Measurements from ENCODE around the gene KIF16B.

Gene KIF16B

DNA sequence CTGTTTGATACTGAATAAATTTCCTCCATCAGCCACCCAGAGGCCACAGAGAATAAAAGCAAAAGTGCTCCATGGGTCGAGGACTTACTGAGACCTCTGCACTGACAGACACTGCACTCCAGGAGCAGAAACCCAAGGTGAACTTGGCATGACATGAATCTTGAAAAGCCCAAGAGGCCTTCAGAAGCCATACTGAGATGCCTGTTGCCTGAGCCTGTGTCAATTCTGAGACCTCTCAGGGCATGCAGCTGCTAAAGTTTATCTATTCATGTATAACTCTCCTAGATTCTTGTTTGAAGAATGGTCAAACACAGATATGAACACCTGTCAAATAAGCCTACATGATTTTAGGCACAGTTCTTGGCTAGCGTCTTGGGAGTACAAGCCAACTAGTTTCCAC lies 145.7 kb downstream of the KIF16B start:
- TF ChIP-seq ZNF157 (tag by site-specific recombination; IDR thresholded peaks at IDR 0.05) (no peak), FEZF1 (tag by site-specific recombination; IDR thresholded peaks at IDR 0.05) (no peak), GLI2 (tag by site-specific recombination; IDR thresholded peaks at IDR 0.05; ENCODE audit: borderline replicate concordance, low read depth) (no peak), ZNF266 (tag by site-specific recombination; IDR thresholded peaks at IDR 0.05; ENCODE audit: low read depth) (no peak), ZNF391 (tag by site-specific recombination; IDR thresholded peaks at IDR 0.05; ENCODE audit: borderline replicate concordance, low read depth) (no peak), ZNF561 (tag by site-specific recombination; IDR thresholded peaks at IDR 0.05; ENCODE audit: borderline replicate concordance) (no peak), ZNF433 (tag by site-specific recombination; IDR thresholded peaks at IDR 0.05; ENCODE audit: low read depth) (no peak), ZNF707 (tag by site-specific recombination; IDR thresholded peaks at IDR 0.05) (no peak), ZBTB20 (tag by site-specific recombination; IDR thresholded peaks at IDR 0.05) (no peak), ZNF121 (tag by site-specific recombination; IDR thresholded peaks at IDR 0.05) (no peak), BCL11B (tag by site-specific recombination; IDR thresholded peaks at IDR 0.05; ENCODE audit: low read depth) (no peak)
- TF ChIP-seq, protein P1, sequence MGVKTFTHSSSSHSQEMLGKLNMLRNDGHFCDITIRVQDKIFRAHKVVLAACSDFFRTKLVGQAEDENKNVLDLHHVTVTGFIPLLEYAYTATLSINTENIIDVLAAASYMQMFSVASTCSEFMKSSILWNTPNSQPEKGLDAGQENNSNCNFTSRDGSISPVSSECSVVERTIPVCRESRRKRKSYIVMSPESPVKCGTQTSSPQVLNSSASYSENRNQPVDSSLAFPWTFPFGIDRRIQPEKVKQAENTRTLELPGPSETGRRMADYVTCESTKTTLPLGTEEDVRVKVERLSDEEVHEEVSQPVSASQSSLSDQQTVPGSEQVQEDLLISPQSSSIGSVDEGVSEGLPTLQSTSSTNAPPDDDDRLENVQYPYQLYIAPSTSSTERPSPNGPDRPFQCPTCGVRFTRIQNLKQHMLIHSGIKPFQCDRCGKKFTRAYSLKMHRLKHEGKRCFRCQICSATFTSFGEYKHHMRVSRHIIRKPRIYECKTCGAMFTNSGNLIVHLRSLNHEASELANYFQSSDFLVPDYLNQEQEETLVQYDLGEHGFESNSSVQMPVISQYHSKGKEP (tag by site-specific recombination; IDR thresholded peaks at IDR 0.05): no peak
- TF ChIP-seq, protein P2, sequence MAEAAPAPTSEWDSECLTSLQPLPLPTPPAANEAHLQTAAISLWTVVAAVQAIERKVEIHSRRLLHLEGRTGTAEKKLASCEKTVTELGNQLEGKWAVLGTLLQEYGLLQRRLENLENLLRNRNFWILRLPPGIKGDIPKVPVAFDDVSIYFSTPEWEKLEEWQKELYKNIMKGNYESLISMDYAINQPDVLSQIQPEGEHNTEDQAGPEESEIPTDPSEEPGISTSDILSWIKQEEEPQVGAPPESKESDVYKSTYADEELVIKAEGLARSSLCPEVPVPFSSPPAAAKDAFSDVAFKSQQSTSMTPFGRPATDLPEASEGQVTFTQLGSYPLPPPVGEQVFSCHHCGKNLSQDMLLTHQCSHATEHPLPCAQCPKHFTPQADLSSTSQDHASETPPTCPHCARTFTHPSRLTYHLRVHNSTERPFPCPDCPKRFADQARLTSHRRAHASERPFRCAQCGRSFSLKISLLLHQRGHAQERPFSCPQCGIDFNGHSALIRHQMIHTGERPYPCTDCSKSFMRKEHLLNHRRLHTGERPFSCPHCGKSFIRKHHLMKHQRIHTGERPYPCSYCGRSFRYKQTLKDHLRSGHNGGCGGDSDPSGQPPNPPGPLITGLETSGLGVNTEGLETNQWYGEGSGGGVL (tag by site-specific recombination; IDR thresholded peaks at IDR 0.05): no peak
- no peaks in the 10 kb centered on the region for H3K9me3 ChIP-seq (ENCODE audit: control insufficient read depth, insufficient read depth, low read depth, low read length)
- no peak overlapping the region for H3K4me3 ChIP-seq (ENCODE audit: low read depth, low read length)
- POLR2A ChIA-PET: interaction anchor here (0.6 kb wide), 1 partner anchor 14 kb away, joined by 3 read pairs; no protein-coding TSS in a partner anchor
- H3K27ac ChIP-seq (ENCODE audit: extremely low read depth, low read depth, low read length): no peak overlapping the region
- no peaks in the 10 kb centered on the region for H3K4me1 ChIP-seq (ENCODE audit: control insufficient read depth, insufficient read depth, low read length)
- peaks cover 0 to 41% of the 10 kb centered on the region in 2 experiments; a peak in 1 of 3 replicates for H3K36me3 ChIP-seq (ENCODE audit: control insufficient read depth in 2 of 2, insufficient read depth in 1 of 2, low read length in 2 of 2)
- CTCF ChIA-PET: no interaction called here

DNA sequence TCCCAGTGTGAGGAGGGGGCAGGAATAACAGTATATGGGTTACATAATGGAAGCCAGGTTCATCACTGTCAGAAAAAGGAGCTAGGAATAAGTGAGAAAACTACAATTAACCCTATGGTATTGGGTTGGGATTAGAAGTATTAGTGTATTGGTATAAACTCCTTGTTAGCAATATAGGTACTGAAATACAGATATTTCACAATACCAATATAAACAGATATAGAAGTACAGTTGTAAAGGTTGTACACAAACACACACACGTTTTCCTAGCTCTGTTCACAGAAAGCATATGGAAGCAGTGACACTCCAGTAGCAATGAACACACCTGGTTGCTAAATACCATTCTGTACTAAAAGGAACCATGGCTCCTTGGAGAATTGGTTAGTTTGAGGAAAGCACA lies 148.5 kb downstream of the KIF16B start:
- no peak for TF ChIP-seq GFI1B (tag by site-specific recombination; IDR thresholded peaks at IDR 0.05)
- no peak for TF ChIP-seq ZNF837 (tag by site-specific recombination; IDR thresholded peaks at IDR 0.05)
- TF ChIP-seq MZF1 (tag by site-specific recombination; IDR thresholded peaks at IDR 0.05; ENCODE audit: borderline replicate concordance): no peak
- Histone ChIP-seq H3K36me3 (ENCODE audit: control insufficient read depth in 2 of 2, insufficient read depth in 1 of 2, low read length in 2 of 2) (peaks cover 0 to 41% of the 10 kb centered on the region in 2 experiments; a peak in 1 of 3 replicates), H3K4me1 (ENCODE audit: control insufficient read depth, insufficient read depth, low read length) (no peaks in the 10 kb centered on the region), H3K4me3 (ENCODE audit: low read depth, low read length) (no peak overlapping the region), H3K9me3 (ENCODE audit: control insufficient read depth, insufficient read depth, low read depth, low read length) (no peaks in the 10 kb centered on the region), H3K27ac (ENCODE audit: extremely low read depth, low read depth, low read length) (no peak overlapping the region)
- ChIA-PET CTCF (no interaction called here), POLR2A (no interaction called here)

DNA sequence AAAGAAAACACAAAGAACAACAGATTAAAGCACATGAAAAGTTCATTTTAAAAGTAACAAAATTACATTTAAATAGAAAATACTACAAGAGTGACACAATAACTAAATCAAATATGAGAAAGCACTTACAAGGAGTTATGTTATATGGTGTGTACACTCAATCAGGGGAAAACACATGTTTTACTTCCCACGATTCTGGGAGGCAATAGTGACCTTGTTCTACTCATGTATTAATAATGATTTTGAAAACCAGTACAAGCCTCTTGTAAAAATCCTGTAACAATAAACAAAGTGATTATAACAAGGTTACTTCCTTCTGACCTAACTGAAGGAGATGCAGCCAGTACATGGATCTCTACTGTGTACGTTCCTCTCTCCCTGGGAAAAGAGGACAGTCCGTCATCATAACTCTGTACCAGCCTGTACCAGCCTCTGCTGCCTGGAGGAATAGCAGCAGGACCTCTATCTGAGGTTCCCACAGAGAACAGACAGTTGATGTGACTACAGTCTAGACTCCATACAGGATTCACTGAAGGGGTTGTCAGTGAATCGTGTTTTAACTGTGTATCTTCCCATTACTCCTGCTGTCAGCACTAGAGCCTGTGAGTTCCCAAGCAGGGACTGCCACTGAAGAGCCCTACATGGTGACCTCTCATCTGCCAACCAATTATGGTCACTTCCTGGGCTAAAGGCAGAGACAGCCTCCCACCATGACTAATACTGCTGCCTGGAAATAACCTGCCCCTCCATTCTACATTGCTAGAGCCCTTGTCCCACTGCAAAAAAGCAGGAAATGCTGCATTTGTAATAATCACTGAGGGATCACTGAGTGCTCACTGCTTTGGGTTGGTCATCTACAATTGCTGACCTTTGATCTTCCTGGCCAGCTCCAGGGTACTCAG lies 149.7 kb downstream of the KIF16B start:
- Histone ChIP-seq H3K4me3 (ENCODE audit: low read depth, low read length) (no peak overlapping the region), H3K27ac (ENCODE audit: extremely low read depth, low read depth, low read length) (no peak overlapping the region), H3K9me3 (ENCODE audit: control insufficient read depth, insufficient read depth, low read depth, low read length) (no peaks in the 10 kb centered on the region), H3K4me1 (ENCODE audit: control insufficient read depth, insufficient read depth, low read length) (no peaks in the 10 kb centered on the region), H3K36me3 (ENCODE audit: control insufficient read depth in 2 of 2, insufficient read depth in 1 of 2, low read length in 2 of 2) (peaks cover 0 to 38% of the 10 kb centered on the region in 2 experiments; a peak in 1 of 3 replicates)
- CTCF ChIA-PET: no interaction called here
- POLR2A ChIA-PET: no interaction called here
- TF ChIP-seq YY1 (tag by site-specific recombination; IDR thresholded peaks at IDR 0.05) (no peak), ZNF157 (tag by site-specific recombination; IDR thresholded peaks at IDR 0.05) (no peak), ZNF776 (tag by site-specific recombination; IDR thresholded peaks at IDR 0.05; ENCODE audit: borderline replicate concordance) (no peak), ZNF311 (tag by site-specific recombination; IDR thresholded peaks at IDR 0.05; ENCODE audit: borderline replicate concordance) (no peak)
- TF ChIP-seq, protein P3, sequence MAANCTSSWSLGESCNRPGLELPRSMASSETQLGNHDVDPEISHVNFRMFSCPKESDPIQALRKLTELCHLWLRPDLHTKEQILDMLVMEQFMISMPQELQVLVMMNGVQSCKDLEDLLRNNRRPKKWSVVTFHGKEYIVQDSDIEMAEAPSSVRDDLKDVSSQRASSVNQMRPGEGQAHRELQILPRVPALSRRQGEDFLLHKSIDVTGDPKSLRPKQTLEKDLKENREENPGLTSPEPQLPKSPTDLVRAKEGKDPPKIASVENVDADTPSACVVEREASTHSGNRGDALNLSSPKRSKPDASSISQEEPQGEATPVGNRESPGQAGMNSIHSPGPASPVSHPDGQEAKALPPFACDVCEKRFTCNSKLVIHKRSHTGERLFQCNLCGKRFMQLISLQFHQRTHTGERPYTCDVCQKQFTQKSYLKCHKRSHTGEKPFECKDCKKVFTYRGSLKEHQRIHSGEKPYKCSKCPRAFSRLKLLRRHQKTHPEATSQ (tag by site-specific recombination; IDR thresholded peaks at IDR 0.05): no peak
- TF ChIP-seq, protein P4, sequence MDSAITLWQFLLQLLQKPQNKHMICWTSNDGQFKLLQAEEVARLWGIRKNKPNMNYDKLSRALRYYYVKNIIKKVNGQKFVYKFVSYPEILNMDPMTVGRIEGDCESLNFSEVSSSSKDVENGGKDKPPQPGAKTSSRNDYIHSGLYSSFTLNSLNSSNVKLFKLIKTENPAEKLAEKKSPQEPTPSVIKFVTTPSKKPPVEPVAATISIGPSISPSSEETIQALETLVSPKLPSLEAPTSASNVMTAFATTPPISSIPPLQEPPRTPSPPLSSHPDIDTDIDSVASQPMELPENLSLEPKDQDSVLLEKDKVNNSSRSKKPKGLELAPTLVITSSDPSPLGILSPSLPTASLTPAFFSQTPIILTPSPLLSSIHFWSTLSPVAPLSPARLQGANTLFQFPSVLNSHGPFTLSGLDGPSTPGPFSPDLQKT (IDR thresholded peaks at IDR 0.05; ENCODE audit: borderline replicate concordance, low read depth, low read length): no peak
- TF ChIP-seq, protein P5, sequence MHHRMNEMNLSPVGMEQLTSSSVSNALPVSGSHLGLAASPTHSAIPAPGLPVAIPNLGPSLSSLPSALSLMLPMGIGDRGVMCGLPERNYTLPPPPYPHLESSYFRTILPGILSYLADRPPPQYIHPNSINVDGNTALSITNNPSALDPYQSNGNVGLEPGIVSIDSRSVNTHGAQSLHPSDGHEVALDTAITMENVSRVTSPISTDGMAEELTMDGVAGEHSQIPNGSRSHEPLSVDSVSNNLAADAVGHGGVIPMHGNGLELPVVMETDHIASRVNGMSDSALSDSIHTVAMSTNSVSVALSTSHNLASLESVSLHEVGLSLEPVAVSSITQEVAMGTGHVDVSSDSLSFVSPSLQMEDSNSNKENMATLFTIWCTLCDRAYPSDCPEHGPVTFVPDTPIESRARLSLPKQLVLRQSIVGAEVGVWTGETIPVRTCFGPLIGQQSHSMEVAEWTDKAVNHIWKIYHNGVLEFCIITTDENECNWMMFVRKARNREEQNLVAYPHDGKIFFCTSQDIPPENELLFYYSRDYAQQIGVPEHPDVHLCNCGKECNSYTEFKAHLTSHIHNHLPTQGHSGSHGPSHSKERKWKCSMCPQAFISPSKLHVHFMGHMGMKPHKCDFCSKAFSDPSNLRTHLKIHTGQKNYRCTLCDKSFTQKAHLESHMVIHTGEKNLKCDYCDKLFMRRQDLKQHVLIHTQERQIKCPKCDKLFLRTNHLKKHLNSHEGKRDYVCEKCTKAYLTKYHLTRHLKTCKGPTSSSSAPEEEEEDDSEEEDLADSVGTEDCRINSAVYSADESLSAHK (tag by site-specific recombination; IDR thresholded peaks at IDR 0.05): no peak

Measured in HEK293 (cell line).